Sigmoid colon (tissue), 4 donors: ENCODE measurements around the gene C15orf61.

Source experiments
- POLR2AphosphoS5 ChIP-seq, 4 donors: sonication (generic); formaldehyde crosslinking; IDR thresholded peaks; one replicate each; pipeline ENCODE4 v1.6.1; 2017; ENCODE audit warnings: antibody characterized with exemption in 4 of 4
- TF ChIP-seq, protein P1 (sequence below), 4 experiments: fragments of 450-650 bp in 3 of 4; fragments of 200-600 bp in 1 of 4; IDR thresholded peaks; one replicate each; pipeline ENCODE4 v1.5.1; 2016 to 2019; ENCODE audit warnings: antibody characterized with exemption in 4 of 4, mild to moderate bottlenecking in 3 of 4, moderate library complexity in 2 of 4

GRCh38 chr15:67506775-67507747 lies 13.9 kb upstream of the C15orf61 start:
- TF ChIP-seq, protein P1, sequence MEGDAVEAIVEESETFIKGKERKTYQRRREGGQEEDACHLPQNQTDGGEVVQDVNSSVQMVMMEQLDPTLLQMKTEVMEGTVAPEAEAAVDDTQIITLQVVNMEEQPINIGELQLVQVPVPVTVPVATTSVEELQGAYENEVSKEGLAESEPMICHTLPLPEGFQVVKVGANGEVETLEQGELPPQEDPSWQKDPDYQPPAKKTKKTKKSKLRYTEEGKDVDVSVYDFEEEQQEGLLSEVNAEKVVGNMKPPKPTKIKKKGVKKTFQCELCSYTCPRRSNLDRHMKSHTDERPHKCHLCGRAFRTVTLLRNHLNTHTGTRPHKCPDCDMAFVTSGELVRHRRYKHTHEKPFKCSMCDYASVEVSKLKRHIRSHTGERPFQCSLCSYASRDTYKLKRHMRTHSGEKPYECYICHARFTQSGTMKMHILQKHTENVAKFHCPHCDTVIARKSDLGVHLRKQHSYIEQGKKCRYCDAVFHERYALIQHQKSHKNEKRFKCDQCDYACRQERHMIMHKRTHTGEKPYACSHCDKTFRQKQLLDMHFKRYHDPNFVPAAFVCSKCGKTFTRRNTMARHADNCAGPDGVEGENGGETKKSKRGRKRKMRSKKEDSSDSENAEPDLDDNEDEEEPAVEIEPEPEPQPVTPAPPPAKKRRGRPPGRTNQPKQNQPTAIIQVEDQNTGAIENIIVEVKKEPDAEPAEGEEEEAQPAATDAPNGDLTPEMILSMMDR (IDR thresholded peaks at IDR 0.05): no peak
- peak in 2 of 4 donors; percentile 12 to 20 for TF ChIP-seq POLR2AphosphoS5 (IDR thresholded peaks at IDR 0.05)
